ENCODE data around the gene HNRNPA2B1. TPM values are rescaled to one million over a fixed set of nuclear protein-coding genes. Genes with fewer than 3 reads are reported as not detected.
A peak's percentile ranks its signal among the peaks of the same experiment; 100 is the strongest.
"Not testable (repeated sequence)": the region's sequence is repeated elsewhere in the genome, so short reads cannot be mapped to it uniquely, and the experiment has no call there.

HNRNPA2B1 gene
- total RNA-seq, 2 donors from 2014 or later: 695 to 940 TPM

- peaks cover 0 to 23% of the 10 kb centered on the region in 2 donors for H3K36me3 Mint-ChIP-seq
- no peaks in the 10 kb centered on the region for H3K9me3 Mint-ChIP-seq
- peak overlapping the region; percentile 23 to 47 for H3K27ac Mint-ChIP-seq
- no peak for DNase-seq (ENCODE audit: low spot score in 2 of 2)
- ATAC-seq: no peak
Measured at GRCh38 chr7:26180792-26181198, 19.8 kb downstream of the HNRNPA2B1 start.

- peak in 1 of 2 donors; percentile 17 for ATAC-seq
- no peak for DNase-seq (ENCODE audit: low spot score in 2 of 2)
- H3K27ac Mint-ChIP-seq: peak overlapping the region; percentile 24 to 47
- H3K36me3 Mint-ChIP-seq: peaks cover 0 to 15% of the 10 kb centered on the region in 2 donors
- H3K9me3 Mint-ChIP-seq: no peaks in the 10 kb centered on the region
Measured at GRCh38 chr7:26179826-26180497, 20.6 kb downstream of the HNRNPA2B1 start.

- H3K9me3 Mint-ChIP-seq: no peaks in the 10 kb centered on the region
- ATAC-seq: peak in 1 of 2 donors; percentile 7
- no peak overlapping the region for H3K27ac Mint-ChIP-seq
- no peak for DNase-seq (ENCODE audit: low spot score in 2 of 2)
- H3K36me3 Mint-ChIP-seq: peaks cover 0 to 9% of the 10 kb centered on the region in 2 donors
Measured at GRCh38 chr7:26179422-26179821, 21.1 kb downstream of the HNRNPA2B1 start.

GRCh38 chr7:26178272-26178960 is 22.1 kb downstream of the HNRNPA2B1 start:
- H3K36me3 Mint-ChIP-seq: peaks cover 0 to 6% of the 10 kb centered on the region in 2 donors
- H3K27ac Mint-ChIP-seq: peak overlapping the region in 1 of 2 donors; percentile 36
- ATAC-seq (peak in 1 of 2 donors; percentile 19), DNase-seq (ENCODE audit: low spot score in 2 of 2) (no peak)
- H3K9me3 Mint-ChIP-seq: no peaks in the 10 kb centered on the region

- not testable (repeated sequence) for ATAC-seq; H3K9me3 Mint-ChIP-seq; DNase-seq (ENCODE audit: low spot score in 2 of 2); H3K36me3 Mint-ChIP-seq
- peak overlapping the region in 1 of 2 donors; percentile 93 for H3K27ac Mint-ChIP-seq
Measured at GRCh38 chr7:26177269-26177668, 23.3 kb downstream of the HNRNPA2B1 start.

GRCh38 chr7:26176696-26177095 is 23.9 kb downstream of the HNRNPA2B1 start:
- DNase-seq (ENCODE audit: low spot score in 2 of 2); H3K27ac Mint-ChIP-seq; H3K9me3 Mint-ChIP-seq; ATAC-seq: not testable (repeated sequence)
- H3K36me3 Mint-ChIP-seq: peaks cover 0 to 10% of the 10 kb centered on the region in 2 donors

- DNase-seq (ENCODE audit: low spot score in 2 of 2); H3K27ac Mint-ChIP-seq; ATAC-seq; H3K9me3 Mint-ChIP-seq: not testable (repeated sequence)
- peaks cover 0 to 12% of the 10 kb centered on the region in 2 donors for H3K36me3 Mint-ChIP-seq
Measured at GRCh38 chr7:26175903-26176302, 24.6 kb downstream of the HNRNPA2B1 start.

GRCh38 chr7:26172048-26172447 is 28.5 kb downstream of the HNRNPA2B1 start:
- DNase-seq (ENCODE audit: low spot score in 2 of 2): no peak
- Mint-ChIP-seq H3K36me3 (peaks cover 0 to 17% of the 10 kb centered on the region in 2 donors), H3K9me3 (no peaks in the 10 kb centered on the region), H3K27ac (no peak overlapping the region)
- ATAC-seq: no peak

- Mint-ChIP-seq H3K9me3 (no peaks in the 10 kb centered on the region), H3K36me3 (peaks cover 0 to 16% of the 10 kb centered on the region in 2 donors), H3K27ac (no peak overlapping the region)
- ATAC-seq (no peak), DNase-seq (ENCODE audit: low spot score in 2 of 2) (no peak)
Measured at GRCh38 chr7:26171601-26172000, 28.9 kb downstream of the HNRNPA2B1 start.

GRCh38 chr7:26170663-26171062 is 29.9 kb downstream of the HNRNPA2B1 start:
- H3K27ac Mint-ChIP-seq: no peak overlapping the region
- ATAC-seq (no peak), DNase-seq (ENCODE audit: low spot score in 2 of 2) (no peak)
- peaks cover 0 to 16% of the 10 kb centered on the region in 2 donors for H3K36me3 Mint-ChIP-seq
- H3K9me3 Mint-ChIP-seq: no peaks in the 10 kb centered on the region

GRCh38 chr7:26169271-26169670 is 31.3 kb downstream of the HNRNPA2B1 start:
- no peak for ATAC-seq
- H3K36me3 Mint-ChIP-seq: peaks cover 0 to 20% of the 10 kb centered on the region in 2 donors

GRCh38 chr7:26168458-26169023 is 32.0 kb downstream of the HNRNPA2B1 start:
- no peak for ATAC-seq
- H3K36me3 Mint-ChIP-seq: peaks cover 0 to 27% of the 10 kb centered on the region in 2 donors
- no peak overlapping the region for H3K27ac Mint-ChIP-seq
- DNase-seq (ENCODE audit: low spot score in 2 of 2): no peak
- H3K9me3 Mint-ChIP-seq: no peaks in the 10 kb centered on the region

More at GRCh38 chr7:26169271-26169670, 31.3 kb downstream of the HNRNPA2B1 start:
- H3K9me3 Mint-ChIP-seq: no peaks in the 10 kb centered on the region
- no peak overlapping the region for H3K27ac Mint-ChIP-seq
- no peak for DNase-seq (ENCODE audit: low spot score in 2 of 2)

GRCh38 chr7:26167303-26167934 is 33.1 kb downstream of the HNRNPA2B1 start:
- ATAC-seq: peak; percentile 66 to 86
- DNase-seq (ENCODE audit: low spot score in 2 of 2): no peak

GRCh38 chr7:26166684-26167266 is 33.8 kb downstream of the HNRNPA2B1 start:
- DNase-seq (ENCODE audit: low spot score in 2 of 2) (no peak), ATAC-seq (peak; percentile 77 to 96)
- Mint-ChIP-seq H3K9me3 (no peaks in the 10 kb centered on the region), H3K27ac (peak overlapping the region; percentile 76 to 90), H3K36me3 (peaks cover 0 to 30% of the 10 kb centered on the region in 2 donors)

More at GRCh38 chr7:26167303-26167934, 33.1 kb downstream of the HNRNPA2B1 start:
- no peaks in the 10 kb centered on the region for H3K9me3 Mint-ChIP-seq
- H3K36me3 Mint-ChIP-seq: peaks cover 0 to 33% of the 10 kb centered on the region in 2 donors
- peak overlapping the region; percentile 76 to 90 for H3K27ac Mint-ChIP-seq

GRCh38 chr7:26165950-26166683 is 34.4 kb downstream of the HNRNPA2B1 start:
- peak overlapping the region; percentile 76 to 90 for H3K27ac Mint-ChIP-seq
- ATAC-seq: peak in 1 of 2 donors; percentile 28

GRCh38 chr7:26163804-26164203 is 36.7 kb downstream of the HNRNPA2B1 start:
- not testable (repeated sequence) for ATAC-seq; H3K9me3 Mint-ChIP-seq; H3K27ac Mint-ChIP-seq; DNase-seq (ENCODE audit: low spot score in 2 of 2)
- peaks cover 0 to 43% of the 10 kb centered on the region in 2 donors for H3K36me3 Mint-ChIP-seq

More at GRCh38 chr7:26165950-26166683, 34.4 kb downstream of the HNRNPA2B1 start:
- Mint-ChIP-seq H3K9me3 (no peaks in the 10 kb centered on the region), H3K36me3 (peaks cover 0 to 34% of the 10 kb centered on the region in 2 donors)
- DNase-seq (ENCODE audit: low spot score in 2 of 2): no peak
